DMS53 treated with DMSO at 0.1 percent for 48 hours (cell line): ENCODE results near the gene DLGAP5.
A peak's percentile ranks its signal among the peaks of the same experiment; 100 is the strongest.

Experiments
- DNase-seq: peaks from one replicate; lab custom pipeline; 2025; ENCODE audit not compliant: unreplicated experiment; lab: John Stamatoyannopoulos, UW

DLGAP5 gene

GRCh38 chr14:55114720-55115119, 76.7 kb downstream of the DLGAP5 start:
- DNase-seq = no peak

GRCh38 chr14:55111122-55111708, 80.2 kb downstream of the DLGAP5 start:
- DNase-seq = no peak

GRCh38 chr14:55109836-55110235, 81.5 kb downstream of the DLGAP5 start:
- no peak for DNase-seq

GRCh38 chr14:55107766-55108554, 83.4 kb downstream of the DLGAP5 start:
- DNase-seq = peak; percentile 64

GRCh38 chr14:55105991-55106390, 85.4 kb downstream of the DLGAP5 start:
- no peak for DNase-seq

- DNase-seq = no peak
Observed at GRCh38 chr14:55103971-55104954, 87.1 kb downstream of the DLGAP5 start.

GRCh38 chr14:55103005-55103640, 88.3 kb downstream of the DLGAP5 start:
- DNase-seq = peak; percentile 92

- peak; percentile 48 for DNase-seq
Observed at GRCh38 chr14:55102141-55102621, 89.2 kb downstream of the DLGAP5 start.

GRCh38 chr14:55101698-55102097, 89.7 kb downstream of the DLGAP5 start:
- DNase-seq = no peak

GRCh38 chr14:55099756-55100155, 91.6 kb downstream of the DLGAP5 start:
- no peak for DNase-seq

GRCh38 chr14:55098561-55098898, 92.9 kb downstream of the DLGAP5 start:
- no peak for DNase-seq
